ENCODE measurements around the gene PEAK3. TPM values are rescaled to one million over a fixed set of nuclear protein-coding genes. Genes with fewer than 3 reads are reported as not detected.

Gene PEAK3
- total and polyA plus RNA-seq, 2 donors (not counting 1 experiment from before 2014, with no cell fraction given): not detected

- H3K4me2 ChIP-seq (ENCODE audit: extremely low read depth, insufficient read depth, low read length): no peak within 1 kb of the TSS
- H3K4me3 ChIP-seq (replicated peaks in 1 of 4; ENCODE audit: control extremely low read depth in 1 of 4, insufficient read depth in 1 of 4, low read depth in 3 of 4, low read length in 4 of 4): no peak within 1 kb of the TSS
- H3K27me3 ChIP-seq (ENCODE audit: control insufficient read depth, insufficient read depth, low read length): peaks cover 38% of the 10 kb centered on the region
- no peaks in the 10 kb centered on the region for H4K20me1 ChIP-seq (ENCODE audit: control insufficient read depth, extremely low read depth, insufficient read depth, low read length)
- no peak within 1 kb of the TSS for H3K9ac ChIP-seq (ENCODE audit: insufficient read depth, low read length)
- peaks cover 24% of the 10 kb centered on the region for H3K36me3 ChIP-seq (ENCODE audit: control insufficient read depth, insufficient read depth, low read length)
- H3K27ac ChIP-seq (ENCODE audit: insufficient read depth, low read length): no peak within 1 kb of the TSS
- peaks cover 3% of the 10 kb centered on the region for H3K79me2 ChIP-seq (ENCODE audit: control insufficient read depth, insufficient read depth, low read length)
- no peak for DNase-seq (ENCODE audit: low read depth in 2 of 2)
- H3K9me3 ChIP-seq (ENCODE audit: control insufficient read depth, insufficient read depth, low read depth, low read length): no peaks in the 10 kb centered on the region
- no peak within 1 kb of the TSS for H2AFZ ChIP-seq (ENCODE audit: low read length)
- peaks cover 7% of the 10 kb centered on the region for H3K4me1 ChIP-seq (ENCODE audit: control insufficient read depth, extremely low read depth, insufficient read depth, low read length)
- no peak for TF ChIP-seq CTCF (conservative IDR thresholded peaks at IDR 0.05 in 1 of 2, IDR thresholded peaks at IDR 0.05 in 1 of 2; ENCODE audit: low read depth in 1 of 2, low read length in 2 of 2)
- no peak for TF ChIP-seq EZH2 (IDR thresholded peaks at IDR 0.05; ENCODE audit: low read length, missing control alignments)
These were observed 32.7 kb downstream of the PEAK3 start, which contains the start of gene AMH for GRCh38 chr19:2249010-2249866. Gene AMH, plus strand, starts transcription at chr19:2249323. Its CDS starts 10 bp downstream, at chr19:2249333.

GRCh38 chr19:2248136-2249009 lies 33.6 kb downstream of the PEAK3 start:
- H3K4me3 ChIP-seq (replicated peaks in 1 of 4; ENCODE audit: control extremely low read depth in 1 of 4, insufficient read depth in 1 of 4, low read depth in 3 of 4, low read length in 4 of 4): no peak overlapping the region
- H3K4me2 ChIP-seq (ENCODE audit: extremely low read depth, insufficient read depth, low read length): no peak overlapping the region
- no peak for DNase-seq (ENCODE audit: low read depth in 2 of 2)
- no peaks in the 10 kb centered on the region for H3K9me3 ChIP-seq (ENCODE audit: control insufficient read depth, insufficient read depth, low read depth, low read length)
- peaks cover 31% of the 10 kb centered on the region for H3K36me3 ChIP-seq (ENCODE audit: control insufficient read depth, insufficient read depth, low read length)
- H4K20me1 ChIP-seq (ENCODE audit: control insufficient read depth, extremely low read depth, insufficient read depth, low read length): no peaks in the 10 kb centered on the region
- no peak overlapping the region for H2AFZ ChIP-seq (ENCODE audit: low read length)
- peaks cover 11% of the 10 kb centered on the region for H3K79me2 ChIP-seq (ENCODE audit: control insufficient read depth, insufficient read depth, low read length)
- H3K4me1 ChIP-seq (ENCODE audit: control insufficient read depth, extremely low read depth, insufficient read depth, low read length): peaks cover 7% of the 10 kb centered on the region
- H3K27ac ChIP-seq (ENCODE audit: insufficient read depth, low read length): no peak overlapping the region
- no peak overlapping the region for H3K9ac ChIP-seq (ENCODE audit: insufficient read depth, low read length)
- peaks cover 34% of the 10 kb centered on the region for H3K27me3 ChIP-seq (ENCODE audit: control insufficient read depth, insufficient read depth, low read length)
- TF ChIP-seq EZH2 (IDR thresholded peaks at IDR 0.05; ENCODE audit: low read length, missing control alignments) (no peak), CTCF (conservative IDR thresholded peaks at IDR 0.05 in 1 of 2, IDR thresholded peaks at IDR 0.05 in 1 of 2; ENCODE audit: low read depth in 1 of 2, low read length in 2 of 2) (no peak)
